Hepatocyte (in vitro differentiated cells): ENCODE data around the gene OR51G1. TPM values are rescaled to one million over a fixed set of nuclear protein-coding genes. Genes with fewer than 3 reads are reported as not detected.

Experiments used
- DNase-seq: peaks from one replicate; pipeline ENCODE4 v3.0.0-alpha.2; 2016; ENCODE audit warnings: low spot score
- H2AFZ ChIP-seq: fragments of 200-600 bp; sonication (generic); 2 replicates; pipeline ENCODE4 v1.6.0; 2016; ENCODE audit warnings: antibody characterized with exemption, mild to moderate bottlenecking
- H3K27ac ChIP-seq: fragments of 200-600 bp; sonication (generic); 2 replicates; pipeline ENCODE4 v1.5.1; 2016; ENCODE audit warnings: mild to moderate bottlenecking
- H3K27me3 ChIP-seq: fragments of 200-600 bp; sonication (generic); 2 replicates; pipeline ENCODE4 v1.6.1; 2016
- H3K36me3 ChIP-seq: fragments of 200-600 bp; sonication (generic); replicated peaks from 2 replicates; pipeline ENCODE4 v1.5.1; 2016; ENCODE audit warnings: low read depth; ENCODE audit not compliant: insufficient read depth
- H3K4me1 ChIP-seq: fragments of 200-600 bp; sonication (generic); 2 replicates; pipeline ENCODE4 v1.5.1; 2016; ENCODE audit warnings: mild to moderate bottlenecking, moderate library complexity; ENCODE audit not compliant: insufficient read depth
- H3K4me2 ChIP-seq: fragments of 200-600 bp; sonication (generic); 2 replicates; pipeline ENCODE4 v1.6.0; 2016
- H3K4me3 ChIP-seq: fragments of 200-600 bp; sonication (generic); 2 replicates; pipeline ENCODE4 v1.5.1; 2016; ENCODE audit warnings: mild to moderate bottlenecking
- H3K79me2 ChIP-seq: fragments of 200-600 bp; sonication (generic); 2 replicates; pipeline ENCODE4 v1.6.0; 2017; ENCODE audit warnings: mild to moderate bottlenecking
- H3K9me2 ChIP-seq: fragments of 200-600 bp; sonication (generic); replicated peaks from 2 replicates; pipeline ENCODE4 v1.6.0; 2017; ENCODE audit warnings: mild to moderate bottlenecking; ENCODE audit not compliant: insufficient read depth
- H3K9me3 ChIP-seq: fragments of 200-600 bp; sonication (generic); 2 replicates; pipeline ENCODE4 v1.5.1; 2016; ENCODE audit warnings: low read depth, mild to moderate bottlenecking
- H4K20me1 ChIP-seq: fragments of 200-600 bp; sonication (generic); 2 replicates; pipeline ENCODE4 v1.6.0; 2016; ENCODE audit warnings: mild to moderate bottlenecking; ENCODE audit not compliant: insufficient read depth, poor library complexity, severe bottlenecking
- EZH2 ChIP-seq: fragments of 200-600 bp; sonication (generic); IDR thresholded peaks from 2 replicates; pipeline ENCODE4 v1.6.1; 2016; ENCODE audit warnings: antibody characterized with exemption, mild to moderate bottlenecking, borderline replicate concordance
- EZH2phosphoT487 ChIP-seq: fragments of 200-600 bp; sonication (generic); IDR thresholded peaks from one replicate; pipeline ENCODE4 v1.6.1; 2018; ENCODE audit warnings: antibody characterized with exemption, mild to moderate bottlenecking, low read depth, moderate library complexity; ENCODE audit not compliant: unreplicated experiment, severe bottlenecking
- WGBS: methylation state at CpG from one replicate; pipeline ENCODE4 v1.1.6; 2016; ENCODE audit warnings: low lambda C conversion rate; ENCODE audit errors: missing lambda C conversion rate; 5-methylcytosine and 5-hydroxymethylcytosine counted together
- polyA plus RNA-seq: library from polyadenylated mRNA; unstranded; fragments of >200 nt; fragmentation: Nextera tagmentation; extraction: Ambion mirVana; gene quantifications from 2 replicates; pipeline ENCODE4 v1.2.1, GENCODE V29; 2016
- total RNA-seq: library from RNA; depleted of rRNA; stranded (reverse); fragments of >200 nt; gene quantifications from 2 replicates; pipeline ENCODE4 v1.2.3, GENCODE V29; 2014
- TF ChIP-seq, protein P1 (sequence below): fragments of 200-600 bp; sonication (generic); IDR thresholded peaks from 2 replicates; pipeline ENCODE4 v1.5.1; 2016; ENCODE audit warnings: antibody characterized with exemption, mild to moderate bottlenecking; ENCODE audit not compliant: poor library complexity

The OR51G1 gene
- total and polyA plus RNA-seq, 2 experiments from 2014 or later = not detected

DNA sequence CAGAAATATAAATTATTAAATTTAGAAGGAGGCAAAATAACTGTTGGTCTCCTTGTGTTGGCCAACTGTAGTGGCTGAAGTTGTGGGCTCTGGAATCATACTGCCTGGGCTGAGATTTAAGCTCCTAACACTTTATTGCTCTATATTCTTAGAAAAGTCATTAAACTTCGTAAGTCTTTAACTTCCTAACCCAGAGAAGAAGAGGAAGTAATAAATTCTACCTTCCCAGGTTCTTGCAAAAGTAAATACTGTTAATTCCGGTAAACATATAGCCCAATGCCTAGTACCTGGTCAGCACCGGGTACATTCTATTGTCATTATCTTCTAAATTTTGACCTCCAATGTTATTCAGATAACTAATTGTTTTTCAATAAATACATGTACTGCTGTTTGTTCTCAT is 38.0 kb downstream of the OR51G1 start:
- Histone ChIP-seq H3K27ac (no peak overlapping the region), H3K27me3 (no peaks in the 10 kb centered on the region), H3K79me2 (no peaks in the 10 kb centered on the region), H3K4me1 (no peaks in the 10 kb centered on the region), H3K9me2 (no peaks in the 10 kb centered on the region), H3K9me3 (no peaks in the 10 kb centered on the region), H3K36me3 (no peaks in the 10 kb centered on the region), H2AFZ (no peak overlapping the region), H3K4me3 (no peak overlapping the region), H3K4me2 (no peak overlapping the region), H4K20me1 (no peaks in the 10 kb centered on the region)
- TF ChIP-seq, protein P1, sequence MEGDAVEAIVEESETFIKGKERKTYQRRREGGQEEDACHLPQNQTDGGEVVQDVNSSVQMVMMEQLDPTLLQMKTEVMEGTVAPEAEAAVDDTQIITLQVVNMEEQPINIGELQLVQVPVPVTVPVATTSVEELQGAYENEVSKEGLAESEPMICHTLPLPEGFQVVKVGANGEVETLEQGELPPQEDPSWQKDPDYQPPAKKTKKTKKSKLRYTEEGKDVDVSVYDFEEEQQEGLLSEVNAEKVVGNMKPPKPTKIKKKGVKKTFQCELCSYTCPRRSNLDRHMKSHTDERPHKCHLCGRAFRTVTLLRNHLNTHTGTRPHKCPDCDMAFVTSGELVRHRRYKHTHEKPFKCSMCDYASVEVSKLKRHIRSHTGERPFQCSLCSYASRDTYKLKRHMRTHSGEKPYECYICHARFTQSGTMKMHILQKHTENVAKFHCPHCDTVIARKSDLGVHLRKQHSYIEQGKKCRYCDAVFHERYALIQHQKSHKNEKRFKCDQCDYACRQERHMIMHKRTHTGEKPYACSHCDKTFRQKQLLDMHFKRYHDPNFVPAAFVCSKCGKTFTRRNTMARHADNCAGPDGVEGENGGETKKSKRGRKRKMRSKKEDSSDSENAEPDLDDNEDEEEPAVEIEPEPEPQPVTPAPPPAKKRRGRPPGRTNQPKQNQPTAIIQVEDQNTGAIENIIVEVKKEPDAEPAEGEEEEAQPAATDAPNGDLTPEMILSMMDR = no peak
- TF ChIP-seq EZH2 = no peak
- no peak for TF ChIP-seq EZH2phosphoT487
- 64% methylated on average over 3 of the region's 3 CpGs for WGBS
- DNase-seq = no peak

DNA sequence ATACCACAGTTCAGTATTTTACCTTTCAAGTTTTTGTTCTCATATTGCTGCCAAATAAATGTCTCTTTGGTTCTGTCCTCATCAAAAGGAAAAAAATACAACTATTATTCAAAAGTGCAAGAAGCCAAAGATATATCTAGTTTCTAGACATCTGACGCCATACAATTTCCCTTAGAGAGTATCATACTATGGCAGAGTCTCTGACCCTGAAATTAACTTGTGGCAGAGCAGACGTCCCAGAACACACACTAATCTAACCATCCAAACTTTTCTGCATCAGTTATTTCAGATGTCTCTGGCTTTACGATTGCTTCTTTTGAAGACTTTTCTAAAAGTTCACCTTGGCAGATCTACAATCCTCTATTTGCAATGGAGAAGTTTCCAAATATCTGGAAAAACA is 39.8 kb downstream of the OR51G1 start:
- WGBS = 86% methylated on average over 3 of the region's 3 CpGs

DNA sequence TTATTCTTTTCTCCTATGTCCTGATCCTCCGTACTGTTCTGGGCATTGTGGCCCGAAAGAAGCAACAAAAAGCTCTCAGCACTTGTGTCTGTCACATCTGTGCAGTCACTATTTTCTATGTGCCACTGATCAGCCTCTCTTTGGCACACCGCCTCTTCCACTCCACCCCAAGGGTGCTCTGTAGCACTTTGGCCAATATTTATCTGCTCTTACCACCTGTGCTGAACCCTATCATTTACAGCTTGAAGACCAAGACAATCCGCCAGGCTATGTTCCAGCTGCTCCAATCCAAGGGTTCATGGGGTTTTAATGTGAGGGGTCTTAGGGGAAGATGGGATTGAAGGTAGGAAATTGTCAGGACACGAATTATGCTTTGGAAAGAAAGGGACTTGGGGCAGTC is 41.6 kb downstream of the OR51G1 start:
- Histone ChIP-seq H3K27me3 (no peaks in the 10 kb centered on the region), H2AFZ (no peak overlapping the region), H3K9me3 (no peaks in the 10 kb centered on the region), H3K4me2 (no peak overlapping the region), H4K20me1 (no peaks in the 10 kb centered on the region), H3K9me2 (no peaks in the 10 kb centered on the region), H3K79me2 (no peaks in the 10 kb centered on the region), H3K27ac (no peak overlapping the region), H3K36me3 (no peaks in the 10 kb centered on the region), H3K4me1 (no peaks in the 10 kb centered on the region), H3K4me3 (no peak overlapping the region)
- no peak for DNase-seq
- WGBS = 88% methylated on average over 5 of the region's 5 CpGs
- TF ChIP-seq EZH2phosphoT487 = no peak
- no peak for TF ChIP-seq EZH2
- TF ChIP-seq, protein P1 = no peak

More for the DNA sequence above, 39.8 kb downstream of the OR51G1 start:
- H3K4me2 ChIP-seq = no peak overlapping the region
- H3K79me2 ChIP-seq = no peaks in the 10 kb centered on the region
- TF ChIP-seq, protein P1 = no peak
- TF ChIP-seq EZH2 (no peak), EZH2phosphoT487 (no peak)
- no peak overlapping the region for H2AFZ ChIP-seq
- H3K4me1 ChIP-seq = no peaks in the 10 kb centered on the region
- no peak for DNase-seq
- H3K9me3 ChIP-seq = no peaks in the 10 kb centered on the region
- no peaks in the 10 kb centered on the region for H3K27me3 ChIP-seq
- no peaks in the 10 kb centered on the region for H4K20me1 ChIP-seq
- H3K36me3 ChIP-seq = no peaks in the 10 kb centered on the region
- no peaks in the 10 kb centered on the region for H3K9me2 ChIP-seq
- no peak overlapping the region for H3K27ac ChIP-seq
- H3K4me3 ChIP-seq = no peak overlapping the region
